Hepatocyte (in vitro differentiated cells): ENCODE data around the gene FBXO10. TPM values are rescaled to one million over a fixed set of nuclear protein-coding genes. Genes with fewer than 3 reads are reported as not detected.

Experiments used
- DNase-seq: peaks from one replicate; pipeline ENCODE4 v3.0.0-alpha.2; 2016; ENCODE audit warnings: low spot score
- H2AFZ ChIP-seq: fragments of 200-600 bp; sonication (generic); 2 replicates; pipeline ENCODE4 v1.6.0; 2016; ENCODE audit warnings: antibody characterized with exemption, mild to moderate bottlenecking
- H3K27ac ChIP-seq: fragments of 200-600 bp; sonication (generic); 2 replicates; pipeline ENCODE4 v1.5.1; 2016; ENCODE audit warnings: mild to moderate bottlenecking
- H3K27me3 ChIP-seq: fragments of 200-600 bp; sonication (generic); 2 replicates; pipeline ENCODE4 v1.6.1; 2016
- H3K36me3 ChIP-seq: fragments of 200-600 bp; sonication (generic); replicated peaks from 2 replicates; pipeline ENCODE4 v1.5.1; 2016; ENCODE audit warnings: low read depth; ENCODE audit not compliant: insufficient read depth
- H3K4me1 ChIP-seq: fragments of 200-600 bp; sonication (generic); 2 replicates; pipeline ENCODE4 v1.5.1; 2016; ENCODE audit warnings: mild to moderate bottlenecking, moderate library complexity; ENCODE audit not compliant: insufficient read depth
- H3K4me2 ChIP-seq: fragments of 200-600 bp; sonication (generic); 2 replicates; pipeline ENCODE4 v1.6.0; 2016
- H3K4me3 ChIP-seq: fragments of 200-600 bp; sonication (generic); 2 replicates; pipeline ENCODE4 v1.5.1; 2016; ENCODE audit warnings: mild to moderate bottlenecking
- H3K79me2 ChIP-seq: fragments of 200-600 bp; sonication (generic); 2 replicates; pipeline ENCODE4 v1.6.0; 2017; ENCODE audit warnings: mild to moderate bottlenecking
- H3K9me2 ChIP-seq: fragments of 200-600 bp; sonication (generic); replicated peaks from 2 replicates; pipeline ENCODE4 v1.6.0; 2017; ENCODE audit warnings: mild to moderate bottlenecking; ENCODE audit not compliant: insufficient read depth
- H3K9me3 ChIP-seq: fragments of 200-600 bp; sonication (generic); 2 replicates; pipeline ENCODE4 v1.5.1; 2016; ENCODE audit warnings: low read depth, mild to moderate bottlenecking
- H4K20me1 ChIP-seq: fragments of 200-600 bp; sonication (generic); 2 replicates; pipeline ENCODE4 v1.6.0; 2016; ENCODE audit warnings: mild to moderate bottlenecking; ENCODE audit not compliant: insufficient read depth, poor library complexity, severe bottlenecking
- EZH2 ChIP-seq: fragments of 200-600 bp; sonication (generic); IDR thresholded peaks from 2 replicates; pipeline ENCODE4 v1.6.1; 2016; ENCODE audit warnings: antibody characterized with exemption, mild to moderate bottlenecking, borderline replicate concordance
- EZH2phosphoT487 ChIP-seq: fragments of 200-600 bp; sonication (generic); IDR thresholded peaks from one replicate; pipeline ENCODE4 v1.6.1; 2018; ENCODE audit warnings: antibody characterized with exemption, mild to moderate bottlenecking, low read depth, moderate library complexity; ENCODE audit not compliant: unreplicated experiment, severe bottlenecking
- WGBS: methylation state at CpG from one replicate; pipeline ENCODE4 v1.1.6; 2016; ENCODE audit warnings: low lambda C conversion rate; ENCODE audit errors: missing lambda C conversion rate; 5-methylcytosine and 5-hydroxymethylcytosine counted together
- polyA plus RNA-seq: library from polyadenylated mRNA; unstranded; fragments of >200 nt; fragmentation: Nextera tagmentation; extraction: Ambion mirVana; gene quantifications from 2 replicates; pipeline ENCODE4 v1.2.1, GENCODE V29; 2016
- total RNA-seq: library from RNA; depleted of rRNA; stranded (reverse); fragments of >200 nt; gene quantifications from 2 replicates; pipeline ENCODE4 v1.2.3, GENCODE V29; 2014
- TF ChIP-seq, protein P1 (sequence below): fragments of 200-600 bp; sonication (generic); IDR thresholded peaks from 2 replicates; pipeline ENCODE4 v1.5.1; 2016; ENCODE audit warnings: antibody characterized with exemption, mild to moderate bottlenecking; ENCODE audit not compliant: poor library complexity

Gene FBXO10
- total and polyA plus RNA-seq, 2 experiments from 2014 or later, result 7.4 to 12.5 TPM

- Histone ChIP-seq H3K4me1 (no peaks in the 10 kb centered on the region), H3K4me3 (no peak overlapping the region), H3K27ac (no peak overlapping the region), H4K20me1 (no peaks in the 10 kb centered on the region), H3K36me3 (no peaks in the 10 kb centered on the region), H3K27me3 (no peaks in the 10 kb centered on the region), H3K4me2 (no peak overlapping the region), H3K9me2 (no peaks in the 10 kb centered on the region), H3K9me3 (no peaks in the 10 kb centered on the region), H2AFZ (no peak overlapping the region), H3K79me2 (no peaks in the 10 kb centered on the region)
- DNase-seq, result no peak
- 97% methylated on average over 5 of the region's 5 CpGs for WGBS
- TF ChIP-seq EZH2phosphoT487 (no peak), EZH2 (no peak)
- TF ChIP-seq, protein P1, sequence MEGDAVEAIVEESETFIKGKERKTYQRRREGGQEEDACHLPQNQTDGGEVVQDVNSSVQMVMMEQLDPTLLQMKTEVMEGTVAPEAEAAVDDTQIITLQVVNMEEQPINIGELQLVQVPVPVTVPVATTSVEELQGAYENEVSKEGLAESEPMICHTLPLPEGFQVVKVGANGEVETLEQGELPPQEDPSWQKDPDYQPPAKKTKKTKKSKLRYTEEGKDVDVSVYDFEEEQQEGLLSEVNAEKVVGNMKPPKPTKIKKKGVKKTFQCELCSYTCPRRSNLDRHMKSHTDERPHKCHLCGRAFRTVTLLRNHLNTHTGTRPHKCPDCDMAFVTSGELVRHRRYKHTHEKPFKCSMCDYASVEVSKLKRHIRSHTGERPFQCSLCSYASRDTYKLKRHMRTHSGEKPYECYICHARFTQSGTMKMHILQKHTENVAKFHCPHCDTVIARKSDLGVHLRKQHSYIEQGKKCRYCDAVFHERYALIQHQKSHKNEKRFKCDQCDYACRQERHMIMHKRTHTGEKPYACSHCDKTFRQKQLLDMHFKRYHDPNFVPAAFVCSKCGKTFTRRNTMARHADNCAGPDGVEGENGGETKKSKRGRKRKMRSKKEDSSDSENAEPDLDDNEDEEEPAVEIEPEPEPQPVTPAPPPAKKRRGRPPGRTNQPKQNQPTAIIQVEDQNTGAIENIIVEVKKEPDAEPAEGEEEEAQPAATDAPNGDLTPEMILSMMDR, result no peak
Observed at GRCh38 chr9:37495571-37495970, 80.6 kb downstream of the FBXO10 start.

DNA sequence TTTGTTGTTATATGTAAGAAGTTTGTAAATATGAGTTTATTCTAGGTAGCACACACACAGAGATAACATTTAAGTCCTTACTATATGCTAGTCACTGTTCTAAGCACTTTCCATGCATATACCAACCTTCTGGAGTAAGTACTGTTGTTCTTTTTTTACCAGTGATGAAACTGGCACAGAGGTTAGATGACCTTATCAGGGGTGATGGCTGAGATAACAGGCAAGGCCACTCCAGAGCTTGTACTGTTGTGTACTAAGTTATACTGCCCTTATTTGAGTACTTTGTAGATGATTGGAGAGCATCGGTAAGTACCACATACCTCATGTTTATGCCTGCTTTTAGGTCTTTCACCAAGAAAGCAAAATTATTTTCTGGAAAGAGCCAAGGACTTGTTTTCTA, 84.2 kb downstream of the FBXO10 start:
- H4K20me1 ChIP-seq, result no peaks in the 10 kb centered on the region
- H3K4me2 ChIP-seq, result no peak overlapping the region
- no peak for DNase-seq
- H3K9me3 ChIP-seq, result no peaks in the 10 kb centered on the region
- no peaks in the 10 kb centered on the region for H3K36me3 ChIP-seq
- TF ChIP-seq, protein P1, result no peak
- TF ChIP-seq EZH2phosphoT487, result no peak
- TF ChIP-seq EZH2, result no peak
- WGBS, result 95% methylated on average over 1 of the region's 1 CpG
- H3K4me1 ChIP-seq, result peaks cover 1% of the 10 kb centered on the region
- H3K79me2 ChIP-seq, result peaks cover 6% of the 10 kb centered on the region
- H3K9me2 ChIP-seq, result no peaks in the 10 kb centered on the region
- no peak overlapping the region for H3K27ac ChIP-seq
- H3K4me3 ChIP-seq, result no peak overlapping the region
- H2AFZ ChIP-seq, result no peak overlapping the region
- no peaks in the 10 kb centered on the region for H3K27me3 ChIP-seq

DNA sequence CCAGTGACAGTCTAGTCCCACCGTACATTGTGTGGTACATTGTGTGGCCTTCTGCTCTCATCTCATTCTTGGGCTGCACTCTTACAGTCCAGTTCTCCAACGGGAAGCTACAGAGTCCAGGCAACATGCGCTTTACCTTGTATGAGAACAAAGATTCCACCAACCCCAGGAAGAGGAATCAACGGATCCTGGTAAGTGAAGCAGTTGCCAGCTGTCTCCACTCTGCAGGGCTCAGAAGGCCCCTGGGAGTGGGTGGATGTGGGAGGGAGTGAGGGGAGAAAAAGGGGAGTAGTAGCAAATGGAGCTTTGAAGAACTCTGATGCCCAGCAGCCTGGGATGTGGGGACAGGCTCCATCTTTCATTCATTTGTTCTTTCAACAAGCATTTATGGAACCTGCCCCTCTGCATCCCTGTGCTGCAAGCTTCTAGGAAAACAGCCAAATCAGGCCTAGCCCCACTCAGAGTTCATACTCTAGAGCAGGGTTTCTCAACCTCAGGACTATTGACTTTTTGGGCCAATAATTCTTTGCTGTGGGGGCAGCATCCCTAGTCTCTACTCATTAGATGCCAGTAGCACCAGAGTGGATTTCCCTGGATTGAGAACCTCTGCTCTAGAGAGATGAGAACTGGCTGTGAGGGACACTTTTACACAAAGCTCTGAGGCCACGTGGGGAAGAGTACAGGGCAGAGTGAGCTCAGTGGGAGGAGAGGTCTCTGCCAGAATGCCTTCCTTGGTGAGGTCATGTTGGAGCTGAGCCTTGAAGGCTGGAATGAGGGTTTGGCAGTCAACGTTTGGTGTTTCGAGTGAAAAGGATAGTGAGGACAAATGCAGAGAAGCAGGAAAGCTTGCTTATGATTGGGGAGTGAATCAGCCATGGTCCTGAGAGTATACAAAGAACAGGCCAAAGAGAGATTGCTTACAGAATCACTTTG, 89.3 kb downstream of the FBXO10 start:
- peak overlapping the region; percentile 58 for H3K27ac ChIP-seq
- peak overlapping the region; percentile 97 for H3K4me2 ChIP-seq
- H4K20me1 ChIP-seq, result no peaks in the 10 kb centered on the region
- 32% methylated on average over 7 of the region's 7 CpGs for WGBS
- peak overlapping the region; percentile 56 for H3K4me3 ChIP-seq
- no peaks in the 10 kb centered on the region for H3K27me3 ChIP-seq
- peaks cover 6% of the 10 kb centered on the region for H3K4me1 ChIP-seq
- TF ChIP-seq, protein P1, result no peak
- no peak for TF ChIP-seq EZH2phosphoT487
- no peak for TF ChIP-seq EZH2
- H2AFZ ChIP-seq, result peak overlapping the region; percentile 69
- H3K79me2 ChIP-seq, result peaks cover 9% of the 10 kb centered on the region
- no peaks in the 10 kb centered on the region for H3K9me2 ChIP-seq
- no peaks in the 10 kb centered on the region for H3K36me3 ChIP-seq
- DNase-seq, result peak; percentile 65
- H3K9me3 ChIP-seq, result no peaks in the 10 kb centered on the region
